ENCODE results near the gene IP6K3. TPM values are rescaled to one million over a fixed set of nuclear protein-coding genes. Genes with fewer than 3 reads are reported as not detected.

Gene IP6K3
- total RNA-seq, 1 experiment from 2014 or later: not detected

- H3K27me3 ChIP-seq: no peaks in the 10 kb centered on the region
- peak; percentile 64 for DNase-seq
- H3K4me3 ChIP-seq: no peak overlapping the region
- H3K9me3 ChIP-seq: no peaks in the 10 kb centered on the region
- H3K36me3 ChIP-seq: peaks cover 27% of the 10 kb centered on the region
Measured at GRCh38 chr6:33781131-33781975, 34.6 kb upstream of the IP6K3 start.

GRCh38 chr6:33779895-33780294, 33.2 kb upstream of the IP6K3 start:
- Histone ChIP-seq H3K36me3 (peaks cover 30% of the 10 kb centered on the region), H3K9me3 (no peaks in the 10 kb centered on the region), H3K27me3 (no peaks in the 10 kb centered on the region), H3K4me3 (no peak overlapping the region)
- no peak for DNase-seq

GRCh38 chr6:33779290-33779689, 32.6 kb upstream of the IP6K3 start:
- H3K4me3 ChIP-seq: no peak overlapping the region
- no peaks in the 10 kb centered on the region for H3K9me3 ChIP-seq
- H3K27me3 ChIP-seq: no peaks in the 10 kb centered on the region
- DNase-seq: no peak
- H3K36me3 ChIP-seq: peaks cover 33% of the 10 kb centered on the region

GRCh38 chr6:33778444-33779121, 31.9 kb upstream of the IP6K3 start:
- H3K27me3 ChIP-seq: no peaks in the 10 kb centered on the region
- no peak overlapping the region for H3K4me3 ChIP-seq
- DNase-seq: no peak
- H3K36me3 ChIP-seq: peaks cover 28% of the 10 kb centered on the region
- no peaks in the 10 kb centered on the region for H3K9me3 ChIP-seq

- Histone ChIP-seq H3K9me3 (no peaks in the 10 kb centered on the region), H3K36me3 (peaks cover 24% of the 10 kb centered on the region), H3K4me3 (no peak overlapping the region), H3K27me3 (no peaks in the 10 kb centered on the region)
- no peak for DNase-seq
Measured at GRCh38 chr6:33777398-33778388, 31.0 kb upstream of the IP6K3 start.

- peaks cover 24% of the 10 kb centered on the region for H3K36me3 ChIP-seq
- DNase-seq: no peak
Measured at GRCh38 chr6:33776764-33777163, 30.1 kb upstream of the IP6K3 start.

GRCh38 chr6:33776186-33776585, 29.5 kb upstream of the IP6K3 start:
- peaks cover 24% of the 10 kb centered on the region for H3K36me3 ChIP-seq
- H3K4me3 ChIP-seq: no peak overlapping the region
- DNase-seq: no peak
- H3K9me3 ChIP-seq: no peaks in the 10 kb centered on the region
- no peaks in the 10 kb centered on the region for H3K27me3 ChIP-seq

More at GRCh38 chr6:33776764-33777163, 30.1 kb upstream of the IP6K3 start:
- H3K9me3 ChIP-seq: no peaks in the 10 kb centered on the region
- no peaks in the 10 kb centered on the region for H3K27me3 ChIP-seq
- no peak overlapping the region for H3K4me3 ChIP-seq

GRCh38 chr6:33774774-33775173, 28.1 kb upstream of the IP6K3 start:
- H3K4me3 ChIP-seq: no peak overlapping the region
- no peak for DNase-seq
- no peaks in the 10 kb centered on the region for H3K9me3 ChIP-seq
- peaks cover 17% of the 10 kb centered on the region for H3K36me3 ChIP-seq
- no peaks in the 10 kb centered on the region for H3K27me3 ChIP-seq

GRCh38 chr6:33772902-33773472, 26.3 kb upstream of the IP6K3 start:
- Histone ChIP-seq H3K9me3 (no peaks in the 10 kb centered on the region), H3K4me3 (no peak overlapping the region), H3K36me3 (peaks cover 13% of the 10 kb centered on the region), H3K27me3 (no peaks in the 10 kb centered on the region)
- DNase-seq: no peak

- H3K36me3 ChIP-seq: peaks cover 13% of the 10 kb centered on the region
- DNase-seq: no peak
- no peaks in the 10 kb centered on the region for H3K27me3 ChIP-seq
- H3K9me3 ChIP-seq: no peaks in the 10 kb centered on the region
- no peak overlapping the region for H3K4me3 ChIP-seq
Measured at GRCh38 chr6:33772082-33772830, 25.6 kb upstream of the IP6K3 start.

GRCh38 chr6:33771146-33772081, 24.7 kb upstream of the IP6K3 start:
- peak; percentile 89 for DNase-seq
- no peaks in the 10 kb centered on the region for H3K27me3 ChIP-seq
- no peak overlapping the region for H3K4me3 ChIP-seq
- H3K9me3 ChIP-seq: no peaks in the 10 kb centered on the region
- H3K36me3 ChIP-seq: peaks cover 7% of the 10 kb centered on the region

GRCh38 chr6:33770833-33771145, 24.1 kb upstream of the IP6K3 start:
- H3K27me3 ChIP-seq: no peaks in the 10 kb centered on the region
- peaks cover 4% of the 10 kb centered on the region; the same call in 1 of the 2 replicates for H3K36me3 ChIP-seq
- no peak for DNase-seq
- no peaks in the 10 kb centered on the region for H3K9me3 ChIP-seq
- H3K4me3 ChIP-seq: no peak overlapping the region

- H3K9me3 ChIP-seq: no peaks in the 10 kb centered on the region
- H3K4me3 ChIP-seq: no peak overlapping the region
- H3K27me3 ChIP-seq: no peaks in the 10 kb centered on the region
- H3K36me3 ChIP-seq: peaks cover 4% of the 10 kb centered on the region; the same call in 1 of the 2 replicates
- no peak for DNase-seq
Measured at GRCh38 chr6:33770124-33770832, 23.6 kb upstream of the IP6K3 start.

- Histone ChIP-seq H3K4me3 (no peak overlapping the region), H3K36me3 (no peaks in the 10 kb centered on the region), H3K9me3 (no peaks in the 10 kb centered on the region), H3K27me3 (no peaks in the 10 kb centered on the region)
- DNase-seq: no peak
Measured at GRCh38 chr6:33769248-33769821, 22.6 kb upstream of the IP6K3 start.

Data from MG63 (cell line).